ENCODE results near the gene KCNAB1. TPM values are rescaled to one million over a fixed set of nuclear protein-coding genes. Genes with fewer than 3 reads are reported as not detected.

KCNAB1 gene
- total and polyA plus RNA-seq, 2 donors (not counting 3 experiments of a cell fraction or from before 2014, with no cell fraction given), result 0.21 TPM; not detected in 1

GRCh38 chr3:156126467-156126866, 6.1 kb downstream of the KCNAB1 start:
- H3K9ac ChIP-seq (replicated peaks; ENCODE audit: extremely low read depth, insufficient read depth, low read length), result no peak overlapping the region
- no peak for FAIRE-seq
- H3K79me2 ChIP-seq (ENCODE audit: control insufficient read depth, insufficient read depth, low read length), result no peaks in the 10 kb centered on the region
- no peak overlapping the region for H3K4me2 ChIP-seq (ENCODE audit: insufficient read depth, low read length)
- H3K4me3 ChIP-seq (replicated peaks in 1 of 3; ENCODE audit: insufficient read depth in 1 of 3, low read depth in 1 of 3, low read length in 3 of 3), result no peak overlapping the region
- no peaks in the 10 kb centered on the region for H3K36me3 ChIP-seq (ENCODE audit: control insufficient read depth in 2 of 2, extremely low read depth in 1 of 2, insufficient read depth in 2 of 2, low read length in 2 of 2)
- no peak for TF ChIP-seq POLR2AphosphoS5 (IDR thresholded peaks at IDR 0.05; ENCODE audit: insufficient read depth, low read depth, low read length)
- no peak for TF ChIP-seq JUN (IDR thresholded peaks at IDR 0.05; ENCODE audit: borderline replicate concordance, insufficient read depth, insufficient read length, low read depth)
- no peak for TF ChIP-seq CTCF (IDR thresholded peaks at IDR 0.05; ENCODE audit: extremely low read depth in 1 of 2, insufficient read depth in 1 of 2, low read depth in 1 of 2, low read length in 2 of 2)
- TF ChIP-seq GATA2 (IDR thresholded peaks at IDR 0.05; ENCODE audit: insufficient read depth, insufficient read length, low read depth, low read length), result no peak
- no peak for TF ChIP-seq MAX (IDR thresholded peaks at IDR 0.05; ENCODE audit: insufficient read depth, insufficient read length)
- no peak for TF ChIP-seq POLR2A (IDR thresholded peaks at IDR 0.05; ENCODE audit: low read depth, low read length)
- TF ChIP-seq FOS (IDR thresholded peaks at IDR 0.05; ENCODE audit: borderline replicate concordance, insufficient read depth, low read length), result no peak
- no peak for TF ChIP-seq MYC (IDR thresholded peaks at IDR 0.05; ENCODE audit: low read depth, low read length)
- TF ChIP-seq EZH2 (IDR thresholded peaks at IDR 0.05; ENCODE audit: borderline replicate concordance, low read depth, low read length, severe bottlenecking), result no peak
- no peaks in the 10 kb centered on the region for H3K9me3 ChIP-seq (replicated peaks; ENCODE audit: control insufficient read depth, insufficient read depth, low read length)
- no peak for DNase-seq (ENCODE audit: low read depth, low spot score)
- H3K27me3 ChIP-seq (ENCODE audit: control insufficient read depth in 2 of 2, insufficient read depth in 2 of 2, low read length in 2 of 2), result peaks cover 12 to 21% of the 10 kb centered on the region in 2 experiments
- no peak overlapping the region for H2AFZ ChIP-seq (ENCODE audit: low read depth, low read length)
- dilution Hi-C loops (cut with MboI; ENCODE audit: extremely low pct_ligation_motif_present, low sequenced_read_pairs) (no loop called here), intact Hi-C loops (cut with micrococcal nuclease) (no loop called here)
- no peaks in the 10 kb centered on the region for H3K4me1 ChIP-seq (ENCODE audit: control insufficient read depth, extremely low read depth, insufficient read depth, low read length)
- H4K20me1 ChIP-seq (replicated peaks; ENCODE audit: control insufficient read depth, extremely low read depth, insufficient read depth, low read length), result no peaks in the 10 kb centered on the region
- no peaks in the 10 kb centered on the region for H3K9me1 ChIP-seq (replicated peaks; ENCODE audit: control insufficient read depth, extremely low read depth, insufficient read depth, low read length)
- no TSS peak for BruUV-seq (replicated peaks)
- H3K27ac ChIP-seq (ENCODE audit: insufficient read depth, low read depth, low read length), result no peak overlapping the region
- POLR2A ChIA-PET, result no interaction called here
- CTCF ChIA-PET, result interaction anchor here (1.2 kb wide), 2 partner anchors 9 to 24 kb away, joined by 3 to 5 read pairs; no protein-coding TSS in a partner anchor

Data from endothelial cell of umbilical vein (primary cell).